WTC11 (cell line): ENCODE measurements around the gene RFLNA. TPM values are rescaled to one million over a fixed set of nuclear protein-coding genes. Genes with fewer than 3 reads are reported as not detected.

Experiments used
- ATAC-seq: fragments of 200-7000 bp; cut with Tn5 transposase; 2 replicates; pipeline ENCODE4 v1.10.0; 2021; ENCODE audit warnings: mild to moderate bottlenecking, moderate library complexity
- CTCF ChIA-PET: fragments of 300-600 bp; sonication (Branson Sonifier 250); formaldehyde crosslinking; loops from one replicate; lab custom pipeline; 2021; ENCODE audit warnings: antibody characterized with exemption; lab: Charles Lee
- POLR2A ChIA-PET: fragments of 350-600 bp; sonication (Branson Sonifier 250); formaldehyde crosslinking; loops from one replicate; lab custom pipeline; 2021; ENCODE audit warnings: antibody characterized with exemption; lab: Charles Lee
- DNase-seq: peaks from one replicate; pipeline ENCODE4 v3.0.0; 2021; ENCODE audit warnings: low spot score
- H3K27ac Mint-ChIP-seq: 2 replicates; pipeline ENCODE4 v1.8.0; 2021; ENCODE audit warnings: mixed read lengths
- H3K27me3 Mint-ChIP-seq: 2 replicates; pipeline ENCODE4 v1.8.0; 2021; ENCODE audit warnings: low read depth, mild to moderate bottlenecking, moderate library complexity, mixed read lengths
- H3K36me3 Mint-ChIP-seq: 2 replicates; pipeline ENCODE4 v1.8.0; 2021; ENCODE audit warnings: mixed read lengths
- H3K4me1 Mint-ChIP-seq: 2 replicates; pipeline ENCODE4 v1.8.0; 2022; ENCODE audit warnings: mixed read lengths
- H3K4me3 Mint-ChIP-seq: 2 replicates; pipeline ENCODE4 v1.8.0; 2021; ENCODE audit warnings: mild to moderate bottlenecking, moderate library complexity, mixed read lengths
- H3K9me3 Mint-ChIP-seq: 2 replicates; pipeline ENCODE4 v1.8.0; 2021; ENCODE audit warnings: mixed read lengths
- ELF4 ChIP-seq: sonication (generic); formaldehyde crosslinking; IDR thresholded peaks from 2 replicates; pipeline ENCODE4 v1.8.1; 2022; ENCODE audit warnings: low read depth, mild to moderate bottlenecking, moderate library complexity, missing genetic modification reagents
- FOXP4 ChIP-seq: sonication (generic); formaldehyde crosslinking; IDR thresholded peaks from 2 replicates; pipeline ENCODE4 v1.8.0; 2022; ENCODE audit warnings: mild to moderate bottlenecking, missing genetic modification reagents
- GABPB1 ChIP-seq: sonication (generic); formaldehyde crosslinking; IDR thresholded peaks from 2 replicates; pipeline ENCODE4 v1.8.1; 2023; ENCODE audit warnings: mild to moderate bottlenecking, missing genetic modification reagents
- KAT7 ChIP-seq: sonication (generic); formaldehyde crosslinking; IDR thresholded peaks from 2 replicates; pipeline ENCODE4 v1.8.1; 2023; ENCODE audit warnings: missing genetic modification reagents, mild to moderate bottlenecking, borderline replicate concordance
- MLX ChIP-seq: sonication (generic); formaldehyde crosslinking; IDR thresholded peaks from 2 replicates; pipeline ENCODE4 v1.8.1; 2023; ENCODE audit warnings: mild to moderate bottlenecking, missing genetic modification reagents, moderate library complexity
- NR1H2 ChIP-seq: sonication (generic); formaldehyde crosslinking; IDR thresholded peaks from 2 replicates; pipeline ENCODE4 v1.9.0; 2021; ENCODE audit warnings: mild to moderate bottlenecking, moderate library complexity, missing genetic modification reagents
- NR2C2 ChIP-seq: sonication (generic); formaldehyde crosslinking; IDR thresholded peaks from 2 replicates; pipeline ENCODE4 v1.8.0; 2022; ENCODE audit warnings: mild to moderate bottlenecking, missing genetic modification reagents
- PRDM15 ChIP-seq: sonication (generic); formaldehyde crosslinking; IDR thresholded peaks from 2 replicates; pipeline ENCODE4 v1.8.0; 2022; ENCODE audit warnings: missing genetic modification reagents
- PRRX2 ChIP-seq: fragments of 250-450 bp; sonication (Bioruptor Pico); IDR thresholded peaks from 2 replicates; pipeline ENCODE4 v1.8.0; 2021; ENCODE audit warnings: mild to moderate bottlenecking
- SMAD3 ChIP-seq: sonication (generic); formaldehyde crosslinking; IDR thresholded peaks from 2 replicates; pipeline ENCODE4 v1.8.0; 2022; ENCODE audit warnings: missing genetic modification reagents, mild to moderate bottlenecking, borderline replicate concordance
- TEAD1 ChIP-seq: sonication (generic); formaldehyde crosslinking; IDR thresholded peaks from 2 replicates; pipeline ENCODE4 v1.8.0; 2022; ENCODE audit warnings: mild to moderate bottlenecking, missing genetic modification reagents
- ZBTB43 ChIP-seq: sonication (generic); formaldehyde crosslinking; IDR thresholded peaks from 2 replicates; pipeline ENCODE4 v1.8.1; 2023; ENCODE audit warnings: mild to moderate bottlenecking, missing genetic modification reagents
- ZNF219 ChIP-seq: sonication (generic); formaldehyde crosslinking; IDR thresholded peaks from 2 replicates; pipeline ENCODE4 v1.8.0; 2023; ENCODE audit warnings: missing genetic modification reagents, mild to moderate bottlenecking, borderline replicate concordance
- ZNF232 ChIP-seq: sonication (generic); formaldehyde crosslinking; IDR thresholded peaks from 2 replicates; pipeline ENCODE4 v1.8.0; 2022; ENCODE audit warnings: mild to moderate bottlenecking, missing genetic modification reagents
- ZNF396 ChIP-seq: fragments of 250-450 bp; sonication (Bioruptor Pico); IDR thresholded peaks from 2 replicates; pipeline ENCODE4 v1.8.0; 2021; ENCODE audit warnings: mild to moderate bottlenecking, moderate library complexity, borderline replicate concordance
- ZNF416 ChIP-seq: fragments of 250-450 bp; sonication (Bioruptor Pico); IDR thresholded peaks from 2 replicates; pipeline ENCODE4 v1.9.0; 2021; ENCODE audit warnings: mild to moderate bottlenecking, inconsistent platforms
- ZNF423 ChIP-seq: fragments of 250-450 bp; sonication (Bioruptor Pico); IDR thresholded peaks from 2 replicates; pipeline ENCODE4 v2.1.2; 2022; ENCODE audit warnings: mild to moderate bottlenecking, moderate library complexity
- ZNF425 ChIP-seq: fragments of 250-450 bp; sonication (Bioruptor Pico); conservative IDR thresholded peaks from 2 replicates; pipeline ENCODE4 v1.9.0; 2021; ENCODE audit warnings: mild to moderate bottlenecking
- total RNA-seq: library from RNA; stranded (reverse); gene quantifications from 3 replicates; pipeline ENCODE4 v1.2.3, GENCODE V29; 2021

The RFLNA gene
- total RNA-seq, 1 experiment from 2014 or later = 6.3 TPM

- no peak for TF ChIP-seq MLX (CRISPR knock-in tag)
These were observed 63.7 kb downstream of the RFLNA start (continued) for GRCh38 chr12:124358572-124358971.

- CTCF ChIA-PET = no interaction called here
- ATAC-seq (no peak), DNase-seq (no peak)
- POLR2A ChIA-PET = no interaction called here
- Mint-ChIP-seq H3K36me3 (peaks cover 19% of the 10 kb centered on the region), H3K4me1 (no peaks in the 10 kb centered on the region), H3K27me3 (no peaks in the 10 kb centered on the region), H3K27ac (peak overlapping the region; percentile 84; the same call in 1 of the 2 replicates), H3K9me3 (no peaks in the 10 kb centered on the region), H3K4me3 (no peak overlapping the region)
- TF ChIP-seq NR1H2 (no peak), ELF4 (CRISPR knock-in tag) (no peak), ZNF423 (CRISPR knock-in tag) (no peak), SMAD3 (CRISPR knock-in tag) (no peak), ZNF396 (CRISPR knock-in tag) (no peak), ZNF219 (no peak), ZNF416 (CRISPR knock-in tag) (no peak), PRRX2 (no peak), ZBTB43 (CRISPR knock-in tag) (no peak), FOXP4 (no peak), TEAD1 (CRISPR knock-in tag) (no peak), ZNF232 (CRISPR knock-in tag) (no peak), PRDM15 (no peak), NR2C2 (CRISPR knock-in tag) (no peak), ZNF425 (CRISPR knock-in tag) (no peak), KAT7 (CRISPR knock-in tag) (no peak), GABPB1 (CRISPR knock-in tag) (no peak)
These were observed 65.0 kb downstream of the RFLNA start for GRCh38 chr12:124359671-124360581.
